Endodermal cell (in vitro differentiated cells): Measurements from ENCODE around the gene NUP214. TPM values are rescaled to one million over a fixed set of nuclear protein-coding genes. Genes with fewer than 3 reads are reported as not detected.

ENCODE experiments used
- DNase-seq: peaks from one replicate; pipeline ENCODE4 v3.0.0-alpha.2; 2017
- H3K27ac ChIP-seq: 2 replicates; pipeline ENCODE4 v1.5.1; 2013; ENCODE audit warnings: mild to moderate bottlenecking, low read depth, low read length, moderate library complexity
- H3K27me3 ChIP-seq: 2 replicates; pipeline ENCODE4 v1.6.1; 2013; ENCODE audit warnings: mild to moderate bottlenecking, low read length, moderate library complexity; ENCODE audit not compliant: insufficient read depth, control insufficient read depth, poor library complexity, severe bottlenecking
- H3K36me3 ChIP-seq: 2 replicates; pipeline ENCODE4 v1.7.0; 2013; ENCODE audit warnings: mild to moderate bottlenecking, low read length, moderate library complexity; ENCODE audit not compliant: control insufficient read depth, insufficient read depth
- H3K4me1 ChIP-seq: one replicate; pipeline ENCODE4 v1.7.0; 2013; ENCODE audit warnings: low read length; ENCODE audit not compliant: control insufficient read depth, insufficient read depth
- H3K4me3 ChIP-seq: 2 replicates; pipeline ENCODE4 v1.5.1; 2013; ENCODE audit warnings: mild to moderate bottlenecking, low read length, moderate library complexity
- H3K9ac ChIP-seq: 2 replicates; pipeline ENCODE4 v1.6.1; 2013; ENCODE audit warnings: mild to moderate bottlenecking, low read length, moderate library complexity; ENCODE audit not compliant: poor library complexity, severe bottlenecking; ENCODE audit errors: extremely low read depth
- H3K9me3 ChIP-seq: 2 replicates; pipeline ENCODE4 v1.6.1; 2013; ENCODE audit warnings: mild to moderate bottlenecking, low read length, moderate library complexity; ENCODE audit not compliant: control insufficient read depth
- H3K27ac Mint-ChIP-seq: 2 replicates; pipeline ENCODE4 v1.8.0; 2020; ENCODE audit warnings: mixed read lengths
- H3K27me3 Mint-ChIP-seq: 2 replicates; pipeline ENCODE4 v1.8.0; 2021; ENCODE audit warnings: mild to moderate bottlenecking, mixed read lengths; ENCODE audit not compliant: insufficient read depth
- H3K36me3 Mint-ChIP-seq: 2 replicates; pipeline ENCODE4 v1.8.0; 2020; ENCODE audit warnings: low read depth, mixed read lengths
- H3K4me1 Mint-ChIP-seq: 2 replicates; pipeline ENCODE4 v1.8.0; 2020; ENCODE audit warnings: mixed read lengths
- H3K4me3 Mint-ChIP-seq: 2 replicates; pipeline ENCODE4 v1.8.0; 2020; ENCODE audit warnings: mild to moderate bottlenecking, moderate library complexity, mixed read lengths
- H3K9me3 Mint-ChIP-seq: 2 replicates; pipeline ENCODE4 v1.8.0; 2020; ENCODE audit warnings: mild to moderate bottlenecking, mixed read lengths
- WGBS, 2 experiments: methylation state at CpG; one replicate each; pipeline versions ENCODE4 v1.1.5 to v1.1.7; 2013; ENCODE audit warnings: missing lambda C conversion rate in 2 of 2, mixed read lengths in 1 of 2; ENCODE audit not compliant: insufficient coverage in 1 of 2, insufficient read length in 1 of 2; 5-methylcytosine and 5-hydroxymethylcytosine counted together
- total RNA-seq, 2 donors: library from RNA; stranded (reverse); fragmentation: NEBNext Ultra II Directional in 1 of 2; extraction: Animal tissue kit (Norgen Biotek cat#: 25700) in 1 of 2; gene quantifications; 2 replicates in 1 of 2; 3 replicates in 1 of 2; pipeline ENCODE4 v1.2.1, GENCODE V29; 2021
- TF ChIP-seq, protein P1 (sequence below): fragments of 200-600 bp; sonication (generic); conservative IDR thresholded peaks from 2 replicates; pipeline ENCODE4 v1.5.0; 2021; ENCODE audit warnings: antibody characterized with exemption, mild to moderate bottlenecking

The NUP214 gene
- total RNA-seq, 2 donors from 2014 or later = 56.7 to 59.9 TPM

DNA sequence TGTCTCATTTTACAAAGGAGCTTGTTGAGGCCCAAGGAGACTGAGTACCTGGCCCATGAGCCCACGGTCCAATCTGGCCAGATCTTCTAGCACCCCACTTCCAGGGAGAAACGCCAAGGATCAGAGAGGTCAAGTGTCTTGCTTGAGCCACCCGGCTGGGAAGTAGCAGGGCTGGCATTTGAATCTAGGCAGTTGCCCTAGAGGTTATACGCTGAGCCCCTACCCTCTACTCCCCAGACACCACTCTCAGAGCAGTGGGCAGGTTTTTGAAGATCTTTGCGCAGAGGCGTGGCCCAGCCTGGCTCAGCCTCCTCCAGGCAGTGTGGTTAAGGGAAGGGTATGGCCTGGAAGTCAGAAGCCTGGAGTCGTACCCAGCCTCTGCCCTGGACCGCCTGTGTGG, 5.8 kb upstream of the NUP214 start:
- WGBS, 2 experiments = 89 to 96% methylated on average over 3 to 8 of the region's 8 CpGs

DNA sequence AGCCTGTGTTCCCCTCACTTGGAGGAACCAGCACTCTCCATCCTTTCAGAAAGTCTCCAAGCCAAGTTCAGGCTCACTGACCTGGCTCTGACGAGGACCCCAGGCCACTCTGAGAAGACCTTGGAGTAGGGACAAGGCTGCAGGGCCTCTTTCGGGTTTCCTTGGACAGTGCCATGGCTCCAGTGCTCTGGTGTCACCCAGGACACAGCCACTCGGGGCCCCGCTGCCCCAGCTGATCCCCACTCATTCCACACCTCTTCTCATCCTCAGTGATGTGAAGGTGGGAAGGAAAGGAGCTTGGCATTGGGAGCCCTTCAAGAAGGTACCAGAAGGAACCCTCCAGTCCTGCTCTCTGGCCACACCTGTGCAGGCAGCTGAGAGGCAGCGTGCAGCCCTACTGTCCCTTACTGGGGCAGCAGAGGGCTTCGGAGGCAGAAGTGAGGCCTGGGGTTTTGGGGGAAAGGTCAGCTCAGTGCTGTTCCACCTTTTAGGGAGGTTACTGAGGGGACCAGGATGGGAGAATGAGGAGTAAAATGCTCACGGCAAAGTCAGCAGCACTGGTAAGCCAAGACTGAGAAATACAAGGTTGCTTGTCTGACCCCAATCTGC, 4.7 kb upstream of the NUP214 start:
- TF ChIP-seq, protein P1, sequence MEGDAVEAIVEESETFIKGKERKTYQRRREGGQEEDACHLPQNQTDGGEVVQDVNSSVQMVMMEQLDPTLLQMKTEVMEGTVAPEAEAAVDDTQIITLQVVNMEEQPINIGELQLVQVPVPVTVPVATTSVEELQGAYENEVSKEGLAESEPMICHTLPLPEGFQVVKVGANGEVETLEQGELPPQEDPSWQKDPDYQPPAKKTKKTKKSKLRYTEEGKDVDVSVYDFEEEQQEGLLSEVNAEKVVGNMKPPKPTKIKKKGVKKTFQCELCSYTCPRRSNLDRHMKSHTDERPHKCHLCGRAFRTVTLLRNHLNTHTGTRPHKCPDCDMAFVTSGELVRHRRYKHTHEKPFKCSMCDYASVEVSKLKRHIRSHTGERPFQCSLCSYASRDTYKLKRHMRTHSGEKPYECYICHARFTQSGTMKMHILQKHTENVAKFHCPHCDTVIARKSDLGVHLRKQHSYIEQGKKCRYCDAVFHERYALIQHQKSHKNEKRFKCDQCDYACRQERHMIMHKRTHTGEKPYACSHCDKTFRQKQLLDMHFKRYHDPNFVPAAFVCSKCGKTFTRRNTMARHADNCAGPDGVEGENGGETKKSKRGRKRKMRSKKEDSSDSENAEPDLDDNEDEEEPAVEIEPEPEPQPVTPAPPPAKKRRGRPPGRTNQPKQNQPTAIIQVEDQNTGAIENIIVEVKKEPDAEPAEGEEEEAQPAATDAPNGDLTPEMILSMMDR = no peak
- no peaks in the 10 kb centered on the region for H3K27me3 Mint-ChIP-seq
- H3K27ac ChIP-seq = no peak overlapping the region
- WGBS, 2 experiments = 95 to 97% methylated on average over 3 to 6 of the region's 7 CpGs
- H3K4me1 Mint-ChIP-seq = peaks cover 5% of the 10 kb centered on the region
- no peak overlapping the region for H3K9ac ChIP-seq
- no peak overlapping the region for H3K4me3 ChIP-seq
- H3K9me3 Mint-ChIP-seq = no peaks in the 10 kb centered on the region
- no peak overlapping the region for H3K4me3 Mint-ChIP-seq
- H3K36me3 ChIP-seq = peaks cover 29% of the 10 kb centered on the region
- H3K27me3 ChIP-seq = no peaks in the 10 kb centered on the region
- peaks cover 51% of the 10 kb centered on the region for H3K36me3 Mint-ChIP-seq
- no peaks in the 10 kb centered on the region for H3K9me3 ChIP-seq
- H3K27ac Mint-ChIP-seq = no peak overlapping the region
- no peaks in the 10 kb centered on the region for H3K4me1 ChIP-seq
- DNase-seq = no peak

More for the DNA sequence above, 5.8 kb upstream of the NUP214 start:
- Histone ChIP-seq H3K9me3 (no peaks in the 10 kb centered on the region), H3K4me1 (no peaks in the 10 kb centered on the region), H3K27me3 (no peaks in the 10 kb centered on the region), H3K9ac (no peak overlapping the region), H3K36me3 (peaks cover 29% of the 10 kb centered on the region), H3K27ac (no peak overlapping the region), H3K4me3 (no peak overlapping the region)
- H3K36me3 Mint-ChIP-seq = peaks cover 58% of the 10 kb centered on the region
- H3K9me3 Mint-ChIP-seq = no peaks in the 10 kb centered on the region
- no peaks in the 10 kb centered on the region for H3K27me3 Mint-ChIP-seq
- no peak overlapping the region for H3K4me3 Mint-ChIP-seq
- TF ChIP-seq, protein P1 = no peak
- no peak for DNase-seq
- peaks cover under 1% of the 10 kb centered on the region for H3K4me1 Mint-ChIP-seq
- no peak overlapping the region for H3K27ac Mint-ChIP-seq

DNA sequence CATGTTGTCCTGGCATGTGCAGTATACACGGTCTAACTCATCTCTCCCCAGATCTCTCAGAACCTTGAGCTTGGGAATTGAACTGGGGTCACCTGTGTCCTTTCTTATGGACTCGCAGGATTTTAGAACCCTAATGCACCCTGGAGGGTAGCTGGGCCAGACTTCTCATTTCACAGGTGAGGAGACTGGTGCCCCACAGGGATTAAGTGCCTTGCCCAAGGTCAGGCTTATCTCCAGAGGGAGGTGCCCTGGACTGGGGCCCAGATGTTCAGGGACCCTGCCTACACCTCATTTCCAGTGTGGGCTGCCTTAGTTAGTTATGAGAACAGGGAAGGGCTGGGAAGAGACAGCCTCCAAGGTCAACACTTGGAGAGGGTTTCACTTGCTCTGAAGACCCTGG, 4.0 kb upstream of the NUP214 start:
- 90 to 93% methylated on average over 2 of the region's 2 CpGs for WGBS, 2 experiments
- Histone ChIP-seq H3K36me3 (peaks cover 29% of the 10 kb centered on the region), H3K27ac (no peak overlapping the region), H3K4me1 (no peaks in the 10 kb centered on the region), H3K9ac (no peak overlapping the region), H3K27me3 (no peaks in the 10 kb centered on the region), H3K4me3 (no peak overlapping the region), H3K9me3 (no peaks in the 10 kb centered on the region)
- H3K9me3 Mint-ChIP-seq = no peaks in the 10 kb centered on the region
- TF ChIP-seq, protein P1 = no peak
- H3K4me3 Mint-ChIP-seq = no peak overlapping the region
- H3K4me1 Mint-ChIP-seq = peaks cover 9% of the 10 kb centered on the region
- no peak overlapping the region for H3K27ac Mint-ChIP-seq
- H3K27me3 Mint-ChIP-seq = no peaks in the 10 kb centered on the region
- peaks cover 46% of the 10 kb centered on the region for H3K36me3 Mint-ChIP-seq
- no peak for DNase-seq
